HCT116 (cell line): Measurements from ENCODE around the gene ARHGEF39.

Source experiments
- CTCF ChIP-seq, 3 experiments: fragments of 200-600 bp in 1 of 3; sonication (generic) in 1 of 3; IDR thresholded peaks in 2 of 3; conservative IDR thresholded peaks in 1 of 3; 2 replicates each; pipeline ENCODE4 v1.5.1; 2012 to 2017; ENCODE audit warnings: low read depth in 2 of 3, low read length in 2 of 3, antibody characterized with exemption in 1 of 3, borderline replicate concordance in 1 of 3, control low read depth in 1 of 3, mild to moderate bottlenecking in 1 of 3, mixed read lengths in 1 of 3, mixed run types in 1 of 3, moderate library complexity in 1 of 3; ENCODE audit not compliant: insufficient read depth in 1 of 3
- EZH2 ChIP-seq: fragments of 200-600 bp; sonication (generic); IDR thresholded peaks from 2 replicates; pipeline ENCODE4 v1.6.1; 2017; ENCODE audit warnings: antibody characterized with exemption, mixed run types
- FOSL1 ChIP-seq: IDR thresholded peaks from 2 replicates; pipeline ENCODE4 v1.6.1; 2012; ENCODE audit warnings: low read depth
- POLR2A ChIP-seq: IDR thresholded peaks from 2 replicates; pipeline ENCODE4 v1.7.0; 2011; ENCODE audit warnings: borderline replicate concordance; ENCODE audit not compliant: insufficient read depth, insufficient read length; ENCODE audit errors: extremely low read depth
- REST ChIP-seq: IDR thresholded peaks from 2 replicates; pipeline ENCODE4 v1.6.1; 2012; ENCODE audit warnings: low read depth
- SIN3A ChIP-seq: IDR thresholded peaks from 2 replicates; pipeline ENCODE4 v1.6.1; 2012; ENCODE audit warnings: low read depth
- ZNF274 ChIP-seq: fragments of 200-500 bp; sonication (Bioruptor generic); IDR thresholded peaks from 2 replicates; pipeline ENCODE4 v1.6.1; 2014; ENCODE audit warnings: mild to moderate bottlenecking, low read depth, low read length, inconsistent platforms

GRCh38 chr9:35629597-35629996, 35.4 kb downstream of the ARHGEF39 start:
- TF ChIP-seq SIN3A, result no peak
- no peak for TF ChIP-seq POLR2A
- no peak for TF ChIP-seq CTCF (IDR thresholded peaks at IDR 0.05 in 2 of 3, conservative IDR thresholded peaks at IDR 0.05 in 1 of 3; ENCODE audit: borderline replicate concordance in 1 of 3, insufficient read depth in 1 of 3, low read depth in 2 of 3, low read length in 2 of 3)
- TF ChIP-seq ZNF274, result no peak
- TF ChIP-seq FOSL1, result no peak
- no peak for TF ChIP-seq EZH2
- no peak for TF ChIP-seq REST
